IMR-90 (cell line): ENCODE measurements around the gene CD163. TPM values are rescaled to one million over a fixed set of nuclear protein-coding genes. Genes with fewer than 3 reads are reported as not detected.
A peak's percentile ranks its signal among the peaks of the same experiment; 100 is the strongest.

Source experiments
- ATAC-seq: fragments of 200-7000 bp; cut with Tn5 transposase; 2 replicates; pipeline ENCODE4 v1.9.1; 2020; ENCODE audit warnings: low read depth, mild to moderate bottlenecking, moderate library complexity
- BruUV-seq: library from RNA; stranded (reverse); fragments of 400-500 nt; replicated peaks from 2 replicates; lab custom pipeline; 2021; lab: Mats Ljungman, UMichigan
- CTCF ChIA-PET: fragments of 300-600 bp; formaldehyde crosslinking; extraction: SDS; loops from one replicate; lab custom pipeline; 2021; ENCODE audit warnings: antibody characterized with exemption; lab: Yijun Ruan, JAX
- POLR2A ChIA-PET: fragments of 300-600 bp; sonication (Branson Sonifier 250); formaldehyde crosslinking; loops from one replicate; lab custom pipeline; 2022; ENCODE audit warnings: antibody characterized with exemption; ENCODE audit not compliant: unreplicated experiment; lab: Charles Lee
- DNase-seq: peaks from one replicate; pipeline ENCODE4 v3.0.0; 2013
- H2AFZ ChIP-seq: replicated peaks from 2 replicates; pipeline ENCODE3; 2013; ENCODE audit warnings: low read length, mild to moderate bottlenecking; ENCODE audit not compliant: poor library complexity
- H2AK5ac ChIP-seq: 2 replicates; pipeline ENCODE4 v1.6.1; 2013; ENCODE audit warnings: low read depth, low read length, inconsistent platforms
- H2AK9ac ChIP-seq: replicated peaks from 2 replicates; pipeline ENCODE3; 2013; ENCODE audit warnings: mild to moderate bottlenecking, low read depth, low read length, moderate library complexity; ENCODE audit not compliant: poor library complexity
- H2BK120ac ChIP-seq: 2 replicates; pipeline ENCODE4 v1.6.1; 2013; ENCODE audit warnings: low read depth, low read length, inconsistent platforms
- H2BK15ac ChIP-seq: 3 replicates; pipeline ENCODE4 v1.6.1; 2013; ENCODE audit warnings: low read depth, low read length, inconsistent platforms
- H2BK20ac ChIP-seq: 2 replicates; pipeline ENCODE4 v1.6.1; 2013; ENCODE audit warnings: low read depth, mild to moderate bottlenecking, inconsistent platforms, low read length, moderate library complexity
- H2BK5ac ChIP-seq: 2 replicates; pipeline ENCODE4 v1.6.1; 2013; ENCODE audit warnings: mild to moderate bottlenecking, low read depth, low read length, inconsistent platforms; ENCODE audit not compliant: poor library complexity, severe bottlenecking
- H3K14ac ChIP-seq: replicated peaks from 2 replicates; pipeline ENCODE4 v1.6.1; 2013; ENCODE audit warnings: low read depth, low read length, inconsistent platforms
- H3K18ac ChIP-seq: 2 replicates; pipeline ENCODE4 v1.6.1; 2013; ENCODE audit warnings: low read depth, low read length, control low read depth
- H3K23ac ChIP-seq: 2 replicates; pipeline ENCODE4 v1.6.1; 2013; ENCODE audit warnings: low read depth, low read length, inconsistent platforms
- H3K27ac ChIP-seq: 2 replicates; pipeline ENCODE4 v1.5.1; 2013; ENCODE audit warnings: mild to moderate bottlenecking, control low read depth, low read length; ENCODE audit not compliant: insufficient read depth
- H3K27me3 ChIP-seq: 2 replicates; pipeline ENCODE4 v1.6.1; 2013; ENCODE audit warnings: low read length; ENCODE audit not compliant: control insufficient read depth, insufficient read depth
- H3K36me3 ChIP-seq: 2 replicates; pipeline ENCODE4 v1.6.1; 2013; ENCODE audit warnings: low read length, mixed read lengths; ENCODE audit not compliant: control insufficient read depth, insufficient read depth
- H3K4ac ChIP-seq: 2 replicates; pipeline ENCODE4 v1.6.1; 2013; ENCODE audit warnings: low read depth, low read length, inconsistent platforms
- H3K4me1 ChIP-seq: 2 replicates; pipeline ENCODE4 v1.6.1; 2013; ENCODE audit warnings: low read length, mixed read lengths; ENCODE audit not compliant: control insufficient read depth, insufficient read depth
- H3K4me2 ChIP-seq: 2 replicates; pipeline ENCODE4 v1.6.1; 2013; ENCODE audit warnings: low read depth, mild to moderate bottlenecking, control low read depth, low read length, moderate library complexity
- H3K4me3 ChIP-seq: 2 replicates; pipeline ENCODE4 v1.5.1; 2013; ENCODE audit warnings: low read depth, mild to moderate bottlenecking, control low read depth, low read length, moderate library complexity; ENCODE audit not compliant: insufficient read depth
- H3K56ac ChIP-seq: 2 replicates; pipeline ENCODE4 v1.6.1; 2013; ENCODE audit warnings: low read length, inconsistent platforms; ENCODE audit not compliant: insufficient read depth; ENCODE audit errors: extremely low read depth
- H3K79me1 ChIP-seq, 2 experiments: 2 replicates each; pipeline ENCODE4 v1.6.1; 2013; ENCODE audit warnings: low read length in 2 of 2, inconsistent platforms in 1 of 2, low read depth in 1 of 2
- H3K9ac ChIP-seq: 2 replicates; pipeline ENCODE4 v1.6.1; 2013; ENCODE audit warnings: low read depth, low read length, control low read depth
- H3K9me1 ChIP-seq: 2 replicates; pipeline ENCODE4 v1.6.1; 2013; ENCODE audit warnings: low read length, inconsistent platforms; ENCODE audit not compliant: insufficient read depth
- H3K9me3 ChIP-seq: 2 replicates; pipeline ENCODE4 v1.6.1; 2013; ENCODE audit warnings: low read length; ENCODE audit not compliant: control insufficient read depth, insufficient read depth
- H4K20me1 ChIP-seq: 2 replicates; pipeline ENCODE4 v1.6.1; 2013; ENCODE audit warnings: low read length, inconsistent platforms; ENCODE audit not compliant: insufficient read depth
- H4K5ac ChIP-seq: 2 replicates; pipeline ENCODE4 v1.6.1; 2013; ENCODE audit warnings: mild to moderate bottlenecking, low read depth, low read length, control low read depth
- H4K8ac ChIP-seq, 2 experiments: 2 replicates each; pipeline ENCODE4 v1.6.1; 2013; ENCODE audit warnings: low read depth in 2 of 2, low read length in 2 of 2, control low read depth in 1 of 2, inconsistent platforms in 1 of 2
- H4K91ac ChIP-seq: 2 replicates; pipeline ENCODE4 v1.6.1; 2013; ENCODE audit warnings: low read depth, low read length, inconsistent platforms; ENCODE audit not compliant: insufficient read depth
- CTCF ChIP-seq: conservative IDR thresholded peaks from 2 replicates; pipeline ENCODE4 v1.5.1; 2012; ENCODE audit warnings: mild to moderate bottlenecking, low read depth, low read length, improper control_type of control experiment
- MAFK ChIP-seq: IDR thresholded peaks from 2 replicates; pipeline ENCODE4 v1.6.1; 2012; ENCODE audit warnings: low read depth, low read length, improper control_type of control experiment
- POLR2A ChIP-seq: IDR thresholded peaks from 2 replicates; pipeline ENCODE4 v1.6.1; 2012; ENCODE audit warnings: mild to moderate bottlenecking, low read depth, low read length
- RFX5 ChIP-seq: IDR thresholded peaks from 2 replicates; pipeline ENCODE4 v1.8.0; 2012; ENCODE audit warnings: low read depth, mild to moderate bottlenecking, low read length, moderate library complexity
- WGBS, 2 experiments: methylation state at CpG; one replicate each; pipeline versions ENCODE4 v1.1.5 to v1.1.7; 2013; ENCODE audit warnings: missing lambda C conversion rate in 2 of 2; ENCODE audit not compliant: insufficient read length in 1 of 2; ENCODE audit errors: extremely low coverage in 2 of 2; 5-methylcytosine and 5-hydroxymethylcytosine counted together
- dilution Hi-C: fragments of 300-500 bp; cut with HindIII; formaldehyde crosslinking; loops from one replicate; pipeline ENCODE4 v1.14.3; 2018; ENCODE audit warnings: low sequenced_read_pairs; ENCODE audit not compliant: unreplicated experiment
- in situ Hi-C: fragments of 300-500 bp; cut with MboI; formaldehyde crosslinking; loops from 3 replicates; pipeline ENCODE4 v1.14.3; 2019; ENCODE audit warnings: low sequenced_read_pairs, inconsistent platforms, mixed read lengths
- intact Hi-C: fragments of 100-400 bp; cut with micrococcal nuclease; formaldehyde crosslinking; loops from 2 replicates; pipeline ENCODE4 v1.10.0; 2022
- polyA plus RNA-seq, 3 experiments: library from polyadenylated mRNA; depleted of rRNA; stranded (reverse); fragments of >200 nt; gene quantifications; 2 replicates each; pipeline ENCODE4 v1.2.3, GENCODE V29; 2012; ENCODE audit warnings: low replicate concordance in 1 of 3
- total RNA-seq: library from RNA; depleted of rRNA; stranded (reverse); fragments of >200 nt; gene quantifications from 2 replicates; pipeline ENCODE4 v1.2.3, GENCODE V29; 2012

The CD163 gene
- total and polyA plus RNA-seq, 2 of the 4 experiments (the other 2 are of a cell fraction), result not detected

- no peak overlapping the region for H2BK15ac ChIP-seq
- BruUV-seq, result no TSS peak
- no peak overlapping the region for H2AK9ac ChIP-seq
- no peak overlapping the region for H2BK120ac ChIP-seq
- DNase-seq, result no peak
- no peaks in the 10 kb centered on the region for H3K4me1 ChIP-seq
- in situ Hi-C loops (no loop called here), dilution Hi-C loops (no loop called here), intact Hi-C loops (no loop called here)
- no peak overlapping the region for H3K18ac ChIP-seq
- H2BK20ac ChIP-seq, result no peak overlapping the region
- H3K14ac ChIP-seq, result no peak overlapping the region
- H3K56ac ChIP-seq, result no peak overlapping the region
- no peaks in the 10 kb centered on the region for H3K27me3 ChIP-seq
- no peaks in the 10 kb centered on the region for H3K9me1 ChIP-seq
- no peak overlapping the region for H3K4me3 ChIP-seq
- H4K91ac ChIP-seq, result no peak overlapping the region
- H2AK5ac ChIP-seq, result no peak overlapping the region
- H4K5ac ChIP-seq, result no peak overlapping the region
- ChIA-PET POLR2A (no interaction called here), CTCF (no interaction called here)
- H3K36me3 ChIP-seq, result no peaks in the 10 kb centered on the region
- no peak overlapping the region for H3K9ac ChIP-seq
- H2BK5ac ChIP-seq, result no peak overlapping the region
- no peak for TF ChIP-seq RFX5
- TF ChIP-seq POLR2A, result no peak
- peak; percentile 54 for TF ChIP-seq MAFK
- no peak for TF ChIP-seq CTCF
- no peak overlapping the region for H4K8ac ChIP-seq
- H3K4ac ChIP-seq, result no peak overlapping the region
- no peak overlapping the region for H2AFZ ChIP-seq
- no CpG with 5 or more reads among the region's 1 CpG for WGBS, 2 experiments
- no peak for ATAC-seq
- H3K79me1 ChIP-seq, result no peaks in the 10 kb centered on the region
- H3K23ac ChIP-seq, result no peak overlapping the region
- no peaks in the 10 kb centered on the region for H4K20me1 ChIP-seq
- H3K9me3 ChIP-seq, result no peaks in the 10 kb centered on the region
- no peak overlapping the region for H3K27ac ChIP-seq
- no peak overlapping the region for H3K4me2 ChIP-seq
Measured at GRCh38 chr12:7448099-7448498, 55.5 kb downstream of the CD163 start.
